SK-N-DZ (cell line): ENCODE results near the gene FHAD1.

Source experiments
- DNase-seq: peaks from one replicate; pipeline ENCODE4 v3.0.0-alpha.2; 2015; ENCODE audit warnings: low spot score

Gene FHAD1

DNA sequence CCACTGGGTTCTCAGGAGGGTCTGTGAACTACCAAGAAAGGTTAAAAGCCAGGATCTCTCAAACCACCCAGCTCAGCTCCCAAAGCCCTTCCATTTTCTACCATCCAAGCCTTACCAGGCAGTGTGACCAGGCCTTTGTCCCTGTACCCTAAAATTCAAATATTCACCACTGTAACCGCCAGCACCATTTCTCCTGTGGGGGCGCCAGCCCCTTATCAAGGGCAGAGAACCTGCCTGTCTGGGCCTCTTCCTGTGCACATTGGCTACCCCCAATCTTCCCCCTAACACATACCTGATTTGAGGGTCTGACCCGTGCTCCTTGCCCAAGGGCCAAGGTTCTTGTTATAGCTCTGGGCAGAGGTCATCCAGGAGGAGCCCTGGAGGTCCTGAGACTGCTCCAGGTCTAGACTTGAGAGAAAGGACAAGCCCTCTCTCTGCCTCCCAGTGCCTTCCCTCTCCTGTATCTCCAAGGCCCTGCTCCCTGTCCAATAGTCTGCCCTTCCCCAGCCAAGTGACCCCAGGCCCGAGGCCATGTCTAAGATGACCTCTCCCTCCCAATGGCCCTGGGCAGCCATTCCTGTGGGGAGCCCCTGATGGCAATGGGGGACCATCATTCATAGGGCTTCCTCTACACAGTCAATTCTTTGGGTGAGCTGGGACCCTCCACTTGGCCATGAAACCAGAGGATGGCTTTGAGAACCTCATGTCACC, 78.5 kb downstream of the FHAD1 start:
- DNase-seq: no peak

DNA sequence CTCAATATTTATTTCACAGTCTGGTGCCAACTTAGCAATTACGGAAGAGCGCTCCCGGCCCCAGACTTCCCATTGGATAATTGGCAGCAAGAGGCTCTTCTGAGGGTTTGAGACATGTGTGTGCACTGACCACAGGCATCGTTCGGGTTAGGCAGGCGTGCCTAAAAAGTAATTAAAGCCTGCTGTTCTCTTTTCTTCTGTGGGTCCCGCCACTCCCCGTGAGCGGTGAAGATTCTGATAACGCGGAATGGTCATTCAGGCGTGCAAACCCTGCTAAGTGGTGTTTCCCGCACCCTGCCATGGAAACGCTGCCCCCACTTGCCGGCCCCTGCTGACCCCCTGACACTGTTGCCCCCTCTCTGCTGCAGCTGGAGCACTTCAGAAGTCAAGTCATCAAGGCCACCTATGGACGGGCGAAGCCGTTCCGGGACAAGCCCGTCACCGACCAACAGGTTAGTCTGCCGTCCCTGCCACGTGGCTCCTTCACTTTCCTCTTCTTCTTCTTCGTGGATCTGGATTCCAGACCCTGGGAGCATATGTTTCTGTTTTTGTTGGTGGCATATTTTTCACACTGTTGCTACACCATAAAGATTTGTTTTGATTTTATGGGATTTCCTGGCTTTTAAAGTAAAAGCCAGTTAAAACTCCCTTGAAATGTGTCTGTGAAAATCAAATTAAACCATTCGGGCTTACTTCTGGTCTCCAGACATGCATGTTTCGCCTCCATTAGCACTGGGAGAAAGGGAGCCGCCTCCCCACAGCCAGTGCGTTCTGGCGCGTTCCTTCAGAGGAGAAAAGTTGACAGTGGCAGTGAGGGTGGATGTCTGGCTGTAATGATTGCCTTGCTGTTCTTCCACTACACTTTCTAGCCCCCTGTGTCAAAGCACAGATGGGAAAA, 79.9 kb downstream of the FHAD1 start:
- DNase-seq: no peak

DNA sequence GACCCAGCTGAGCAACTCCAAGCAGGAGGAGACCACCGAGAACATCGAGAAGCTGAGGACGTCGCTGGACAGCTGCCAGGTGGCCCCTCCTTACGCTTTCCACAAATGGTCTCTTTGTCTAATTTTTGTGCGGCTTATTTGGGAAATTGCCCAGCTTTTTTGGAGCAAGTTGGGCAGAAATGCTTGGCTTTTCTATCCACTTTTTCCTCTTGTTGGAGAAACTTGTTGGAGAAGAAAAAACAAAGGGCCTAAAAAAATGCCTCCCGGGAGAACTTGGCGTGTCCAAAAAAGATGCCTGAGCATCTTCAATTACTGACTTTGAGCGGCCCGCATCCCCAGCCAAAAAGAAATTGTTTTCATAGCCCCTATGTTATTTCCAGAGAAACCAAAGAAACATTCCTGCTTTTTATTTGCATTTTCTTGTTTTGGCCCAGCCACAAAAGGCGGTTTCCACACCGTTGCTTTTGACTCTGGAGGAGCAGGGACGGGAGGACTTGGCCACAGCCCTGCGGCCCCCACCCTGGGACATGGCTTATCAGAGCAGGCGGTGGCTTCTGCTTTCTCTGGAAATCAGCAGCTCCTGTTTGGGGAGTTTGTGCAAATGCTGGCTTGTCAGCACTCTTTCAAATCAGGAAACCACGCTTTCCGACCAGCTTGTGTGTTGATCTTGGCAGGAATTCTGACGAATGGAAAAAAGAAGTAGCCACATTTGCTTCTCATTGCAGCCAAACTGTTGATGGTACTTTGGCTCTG, 81.5 kb downstream of the FHAD1 start:
- DNase-seq: no peak

DNA sequence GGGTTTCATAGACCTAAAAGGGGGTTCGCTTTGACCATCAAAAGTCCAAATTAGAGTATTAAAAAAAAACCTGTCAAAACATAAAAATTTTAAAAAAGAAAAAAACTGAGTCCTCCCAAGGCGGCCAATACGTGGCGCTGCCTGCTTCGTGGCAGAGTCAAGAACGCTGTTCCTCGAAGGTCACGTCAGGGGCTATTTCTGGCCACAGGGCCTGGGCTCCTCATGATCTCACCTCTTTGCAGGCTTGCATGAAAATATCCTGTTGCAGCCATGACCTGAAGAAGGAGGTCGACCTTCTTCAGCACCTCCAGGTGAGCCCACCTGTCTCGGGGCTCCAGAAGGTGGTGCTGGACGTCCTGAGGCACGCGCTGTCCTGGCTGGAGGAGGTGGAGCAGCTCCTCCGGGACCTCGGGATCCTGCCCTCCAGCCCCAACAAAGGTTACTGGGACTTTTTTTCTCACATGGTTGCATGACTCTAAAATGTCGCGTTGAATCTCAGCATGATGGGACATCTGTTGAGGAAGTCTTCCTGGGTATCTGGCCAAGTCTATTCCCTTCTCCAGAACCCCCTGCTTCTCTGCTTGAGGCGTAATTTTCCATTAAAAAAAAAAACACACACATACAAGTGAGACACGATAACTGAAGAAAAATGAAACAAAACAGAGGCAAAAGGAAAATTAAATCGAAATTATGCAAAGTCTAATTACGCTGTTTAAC, 82.2 kb downstream of the FHAD1 start:
- no peak for DNase-seq

DNA sequence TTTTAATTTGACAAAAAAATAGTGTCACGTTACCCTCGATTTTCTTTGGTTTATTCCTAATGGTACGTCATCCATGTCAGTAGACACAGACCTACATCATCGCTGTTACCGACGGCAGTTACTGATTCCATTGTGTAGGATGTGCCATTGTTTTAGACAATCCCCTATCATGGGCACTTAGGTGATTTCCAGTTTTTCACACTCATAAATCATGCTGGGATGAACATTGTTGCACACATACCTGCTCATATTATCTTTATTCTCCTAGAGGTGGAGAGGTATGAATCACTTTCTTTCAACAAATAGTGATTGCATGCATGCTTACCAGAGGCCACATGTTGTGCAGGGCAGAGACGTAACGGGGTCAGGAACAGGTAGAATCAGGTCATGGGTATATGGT, 83.0 kb downstream of the FHAD1 start:
- DNase-seq: no peak

DNA sequence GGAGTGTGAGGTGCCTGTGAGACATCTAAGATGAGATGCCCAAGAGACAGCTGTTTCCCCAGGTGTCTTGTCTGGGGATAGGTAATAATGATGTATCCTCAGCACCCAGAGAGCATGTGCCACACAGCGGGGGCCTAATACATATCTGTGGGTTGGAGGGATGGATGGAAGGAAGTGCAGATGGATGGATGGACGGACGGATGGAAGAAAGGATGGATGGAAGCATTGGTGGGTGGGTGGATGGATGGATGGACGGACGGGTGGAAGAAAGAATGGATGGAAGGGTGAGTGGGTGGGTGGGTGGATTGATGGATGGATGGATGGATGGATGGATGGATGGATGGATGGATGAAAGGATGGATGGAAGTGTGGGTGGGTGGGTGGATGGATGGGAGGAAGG, 84.2 kb downstream of the FHAD1 start:
- no peak for DNase-seq

DNA sequence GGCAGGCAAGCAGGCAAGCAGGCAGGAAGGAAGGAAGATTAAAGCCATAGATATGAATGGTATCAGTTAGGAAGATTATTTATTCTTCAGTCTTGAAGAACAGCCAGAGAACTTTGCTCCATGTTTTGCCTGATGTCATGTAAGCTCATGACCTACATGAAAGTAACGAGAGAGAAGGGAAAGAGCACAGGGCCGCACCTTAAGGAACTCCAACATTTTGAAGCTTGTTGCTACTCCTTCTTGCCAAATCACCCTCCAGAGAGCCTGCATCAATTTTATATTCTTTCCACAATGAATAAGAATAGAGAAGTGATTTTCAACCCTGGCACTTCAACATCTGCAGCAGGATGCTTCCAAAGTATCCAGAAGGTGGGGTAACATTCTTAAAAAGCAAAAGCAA, 84.7 kb downstream of the FHAD1 start:
- no peak for DNase-seq

DNA sequence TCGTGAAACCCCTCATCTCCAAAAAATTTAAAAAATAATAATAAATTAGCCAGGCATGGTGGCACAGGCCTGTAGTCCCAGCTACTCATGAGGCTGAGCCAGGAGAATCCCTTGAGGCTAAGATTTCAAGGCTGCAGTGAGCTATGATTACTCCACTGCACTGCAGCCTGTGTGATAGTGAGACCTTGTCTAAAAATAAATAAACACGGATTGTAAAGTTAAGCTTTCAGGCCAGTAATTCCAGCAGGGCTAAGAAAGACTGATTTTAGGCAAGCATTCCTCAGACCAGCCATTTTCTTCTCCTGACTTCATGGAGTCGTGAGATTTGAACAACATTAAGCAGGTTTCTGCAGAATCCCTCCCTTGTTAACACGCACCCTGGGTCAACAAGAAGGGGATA, 85.5 kb downstream of the FHAD1 start:
- no peak for DNase-seq

DNA sequence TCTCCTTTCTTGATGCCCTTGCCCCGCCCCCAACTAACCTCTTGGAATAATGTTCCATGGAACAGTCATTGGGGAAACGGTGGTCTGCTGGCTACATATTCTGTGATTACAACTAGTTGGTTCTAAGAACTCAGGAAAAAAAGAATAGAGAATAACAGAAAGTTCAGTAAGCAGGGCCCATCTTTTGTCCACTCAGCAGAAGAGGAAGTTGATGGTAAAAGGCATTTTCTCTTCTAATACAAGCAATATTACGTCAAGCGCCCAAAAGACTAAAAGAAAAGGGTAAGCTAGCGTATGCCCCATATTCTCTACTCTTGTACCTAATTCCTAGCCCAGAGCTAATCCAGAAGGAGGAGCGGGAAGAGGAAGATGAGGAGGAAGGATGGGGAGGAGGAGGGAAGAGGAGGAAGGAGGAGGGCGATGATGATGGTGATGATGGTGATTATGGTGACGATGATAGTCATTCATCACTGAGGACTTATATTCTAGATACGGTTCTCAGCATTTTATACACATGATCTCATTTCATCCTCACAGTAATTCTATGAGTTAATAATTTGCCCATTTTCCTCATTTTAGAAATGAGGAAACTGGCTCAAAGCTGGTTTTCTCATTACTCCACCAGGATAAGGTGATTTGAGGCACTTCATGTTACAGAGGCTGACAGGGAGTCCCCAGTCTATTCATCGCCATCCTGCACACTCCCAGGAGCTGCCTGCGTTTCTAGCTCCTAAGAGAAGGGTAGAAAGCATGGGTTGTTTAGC, 86.1 kb downstream of the FHAD1 start:
- no peak for DNase-seq

DNA sequence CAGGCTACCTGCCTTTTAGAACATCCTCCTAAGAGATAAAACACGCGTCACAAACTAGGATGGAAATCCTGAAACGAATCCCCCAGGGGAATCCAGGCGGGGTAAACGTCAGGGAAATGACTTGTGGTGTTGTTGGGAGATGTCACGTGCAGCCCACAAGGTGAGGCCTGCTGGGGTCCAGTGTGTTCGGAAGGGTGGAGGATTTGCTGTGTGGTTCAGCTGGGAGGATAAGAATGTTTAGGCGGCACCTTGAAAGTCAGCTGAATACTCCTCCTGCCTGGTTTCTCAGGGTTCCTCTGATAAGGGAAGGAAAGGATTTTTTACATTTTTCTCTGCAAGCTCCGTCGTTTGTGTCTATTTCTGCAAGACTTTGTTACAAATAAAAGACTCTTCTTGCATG, 88.0 kb downstream of the FHAD1 start:
- no peak for DNase-seq

DNA sequence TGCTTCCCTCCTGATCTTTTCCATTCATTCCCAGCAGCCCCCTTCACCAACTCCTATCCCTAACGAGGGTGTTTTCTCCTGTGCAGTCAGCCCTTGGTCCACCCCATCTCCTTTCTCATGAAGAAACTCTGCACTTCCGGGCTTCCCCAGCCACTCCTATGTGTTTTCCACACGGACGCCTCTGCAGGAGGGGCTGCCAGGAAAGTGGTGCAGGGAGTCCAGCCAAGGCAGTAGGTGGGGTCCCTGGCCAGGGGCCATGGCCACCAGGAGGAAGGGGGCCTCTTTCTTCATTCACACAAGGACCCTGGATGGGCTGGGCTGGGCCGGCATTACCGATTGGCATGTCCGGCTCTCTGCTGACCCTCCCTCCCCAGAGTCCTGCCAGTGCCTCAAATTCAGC, 89.8 kb downstream of the FHAD1 start:
- no peak for DNase-seq

DNA sequence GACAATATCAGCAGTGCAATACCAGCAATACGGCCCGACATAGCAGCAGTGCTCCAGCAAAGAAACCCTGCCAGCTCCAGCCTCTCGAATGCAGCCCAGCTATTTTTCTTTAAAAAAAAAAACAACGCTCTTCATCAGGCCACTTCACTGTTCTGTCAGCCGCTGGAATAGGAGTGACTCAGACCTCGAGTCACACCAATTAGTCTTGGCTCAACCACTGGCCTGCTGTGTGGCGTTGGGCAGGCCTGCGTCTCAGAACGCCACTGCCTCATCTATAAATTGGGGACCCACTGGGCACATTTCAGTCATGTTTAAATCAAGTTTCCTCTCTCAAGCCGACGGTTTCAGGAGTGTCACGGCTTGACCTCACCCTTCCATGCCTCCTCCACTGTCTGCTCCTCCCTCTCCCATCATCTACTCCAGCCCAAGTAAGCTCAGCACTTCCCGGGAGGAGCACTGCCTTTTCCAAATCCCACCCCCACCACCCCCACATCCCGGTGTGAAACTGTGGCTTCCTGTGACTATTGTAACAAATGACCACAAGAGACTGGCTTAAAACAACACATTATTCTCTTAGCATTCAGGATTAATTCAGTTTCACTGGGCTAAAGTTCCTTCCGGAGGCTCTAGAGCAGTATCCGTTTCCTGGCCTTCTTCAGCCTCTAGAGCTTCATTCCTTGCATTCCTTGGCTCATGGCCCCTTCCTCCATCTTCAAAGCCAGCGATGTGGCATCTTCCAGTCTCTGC, 90.8 kb downstream of the FHAD1 start:
- DNase-seq: no peak

DNA sequence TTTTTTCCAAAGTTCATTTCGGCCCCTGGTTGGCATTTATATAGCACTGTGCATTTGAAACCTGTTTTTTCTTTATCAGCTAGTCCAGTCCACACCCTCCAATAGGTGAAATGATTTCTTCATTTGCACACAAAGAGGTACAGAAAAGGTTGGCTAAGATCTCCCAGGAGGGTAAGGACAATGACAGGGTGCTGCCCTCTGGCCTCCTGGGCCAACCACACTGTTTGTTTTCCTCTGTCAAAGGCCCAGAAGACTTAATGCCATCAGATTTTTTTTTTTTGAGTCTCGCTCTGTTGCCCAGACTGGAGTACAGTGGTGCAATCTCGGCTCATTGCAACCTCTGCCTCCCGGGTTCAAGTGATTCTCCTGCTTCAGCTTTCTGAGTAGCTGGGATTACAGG, 92.5 kb downstream of the FHAD1 start:
- DNase-seq: no peak

DNA sequence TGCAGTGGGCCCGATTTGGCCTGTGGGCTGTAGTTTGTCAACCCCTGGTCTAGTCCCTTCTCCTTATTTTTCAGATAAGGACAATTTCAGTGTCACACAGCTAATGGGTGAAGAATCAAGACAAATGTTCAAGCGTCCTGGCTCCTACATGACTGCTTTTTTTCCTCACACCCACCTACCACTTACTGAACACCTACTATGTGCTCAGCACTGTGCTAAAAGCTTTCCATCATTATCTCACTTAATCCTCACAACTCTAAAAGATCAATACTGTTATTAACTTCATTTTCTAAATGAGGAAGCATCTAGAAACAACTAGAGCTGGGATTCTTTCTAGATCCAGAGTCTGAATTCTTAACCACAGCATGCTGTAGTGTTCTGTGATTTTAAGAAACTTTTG, 94.2 kb downstream of the FHAD1 start:
- no peak for DNase-seq

DNA sequence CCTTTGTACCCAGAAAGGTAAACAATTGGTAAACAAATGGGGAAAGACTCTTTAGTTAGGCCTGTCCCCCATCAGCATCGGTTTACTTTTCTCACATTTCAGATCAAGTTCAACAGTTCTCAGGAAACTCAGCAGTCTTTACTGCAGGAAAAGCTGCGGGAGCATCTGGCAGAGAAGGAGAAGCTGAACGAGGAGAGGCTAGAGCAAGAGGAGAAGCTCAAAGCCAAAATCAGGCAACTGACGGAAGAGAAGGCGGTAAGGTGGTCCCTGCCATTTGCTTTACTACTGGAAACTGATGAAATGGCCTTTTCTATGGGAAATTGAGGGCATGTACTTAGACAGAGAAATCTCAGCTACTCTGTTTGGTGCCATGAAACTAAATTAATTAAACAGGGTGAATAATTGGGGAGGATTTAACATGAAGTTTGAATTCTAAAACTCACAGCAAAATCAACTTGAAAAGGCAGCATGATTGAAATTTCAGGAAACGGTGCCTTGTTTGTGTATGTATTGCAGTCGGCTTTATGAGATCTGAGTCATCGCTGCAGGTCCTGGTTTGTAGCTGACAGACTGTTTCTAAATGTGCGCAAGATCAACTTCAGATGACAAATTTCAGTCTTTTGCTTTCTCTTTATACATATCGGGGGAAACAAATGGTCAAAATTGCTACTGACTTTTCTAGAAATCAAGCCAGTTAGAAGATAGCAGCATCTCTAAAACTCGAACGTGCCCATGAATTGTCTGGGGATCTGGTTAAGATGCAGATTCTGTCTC, 94.8 kb downstream of the FHAD1 start:
- no peak for DNase-seq

DNA sequence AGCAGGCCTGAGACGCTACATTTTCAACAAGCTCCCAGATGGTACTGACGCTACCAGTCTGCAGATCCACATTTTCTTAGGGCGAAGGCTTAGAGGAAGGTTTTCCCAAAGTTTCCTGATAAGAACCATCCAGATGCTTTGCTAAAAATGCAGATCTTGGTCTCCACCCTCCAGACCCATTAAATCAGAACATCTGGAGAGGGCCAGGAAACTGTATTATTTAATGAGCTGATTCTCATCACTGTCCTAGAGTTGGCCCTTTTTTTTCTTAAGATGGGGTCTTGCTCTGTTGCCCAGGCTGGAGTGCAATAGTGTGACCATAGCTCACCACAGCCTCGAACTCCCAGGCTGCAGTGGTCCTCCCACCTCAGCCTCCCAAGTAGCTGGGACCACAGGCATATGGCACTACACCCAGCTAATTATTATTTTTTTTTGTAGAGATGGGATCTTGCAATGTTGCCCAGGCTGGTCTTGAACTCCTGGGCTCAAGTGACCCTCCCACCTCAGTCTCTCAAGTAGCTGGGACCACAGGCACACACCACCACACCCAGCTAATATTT, 95.5 kb downstream of the FHAD1 start:
- DNase-seq: no peak

DNA sequence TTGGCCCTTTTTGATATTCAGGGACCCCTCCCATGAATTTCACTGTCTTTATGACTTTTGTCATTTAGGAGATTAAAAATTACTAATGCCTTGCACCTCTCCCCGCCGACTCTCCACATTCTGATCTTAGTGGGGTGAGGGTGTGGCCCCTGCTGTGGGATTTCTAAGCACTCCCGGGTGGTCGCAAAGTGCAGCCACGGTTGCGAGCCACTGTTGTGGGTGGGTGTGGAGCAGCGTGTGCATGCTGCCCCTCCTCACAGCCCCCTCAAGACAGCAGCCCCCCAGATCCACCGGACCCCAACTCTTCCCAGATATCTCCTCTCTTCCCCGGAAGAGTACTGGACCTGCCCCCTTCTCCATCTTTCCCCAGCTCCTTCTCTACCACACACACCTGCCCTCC, 96.1 kb downstream of the FHAD1 start:
- DNase-seq: no peak

DNA sequence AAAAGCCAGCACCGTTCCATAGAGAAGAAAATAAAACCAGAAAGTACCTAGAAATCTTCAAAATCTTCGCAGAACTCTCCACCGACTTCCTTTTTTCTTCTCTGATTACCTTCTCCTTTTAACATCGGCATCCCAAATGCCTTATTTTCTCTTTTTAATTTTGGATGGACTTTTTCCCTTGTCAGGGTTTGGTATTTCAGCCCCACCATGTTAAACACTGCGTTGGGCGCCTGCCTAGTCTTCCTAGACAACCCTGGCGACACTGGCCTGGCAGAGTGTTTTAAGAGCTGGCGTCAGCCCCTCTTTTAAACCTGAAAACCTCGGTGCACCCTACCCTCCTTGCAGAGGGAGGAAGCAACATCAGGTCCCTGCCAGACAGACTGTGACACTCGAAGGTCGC, 96.7 kb downstream of the FHAD1 start:
- DNase-seq: no peak

DNA sequence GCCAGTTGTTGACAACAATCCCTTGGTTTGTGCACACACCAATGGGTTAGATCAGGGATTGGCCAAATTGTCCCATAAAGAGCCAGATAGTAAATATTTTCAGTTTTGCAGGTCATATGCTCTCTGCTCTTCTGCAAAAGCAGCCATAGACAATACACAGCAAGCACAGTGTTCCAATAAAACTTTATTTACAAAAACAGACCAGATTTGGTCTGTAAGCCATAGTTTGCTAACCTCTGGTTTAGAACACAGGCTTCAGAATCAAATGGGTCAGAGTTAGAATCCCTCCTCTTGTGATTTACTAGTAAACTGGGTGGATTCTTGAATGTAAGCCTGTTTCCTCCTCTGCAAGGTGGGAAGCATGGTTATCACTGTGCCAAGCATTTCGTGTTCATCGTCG, 97.4 kb downstream of the FHAD1 start:
- DNase-seq: no peak
